Thoracic aorta (tissue), 2 donors: ENCODE measurements around the gene MIPOL1. TPM values are rescaled to one million over a fixed set of nuclear protein-coding genes. Genes with fewer than 3 reads are reported as not detected.
"Not testable (repeated sequence)": the region's sequence is repeated elsewhere in the genome, so short reads cannot be mapped to it uniquely, and the experiment has no call there.

Experiments used
- ATAC-seq: fragments of 150-250 bp; one replicate; pipeline ENCODE4 v1.8.0; 2017; ENCODE audit warnings: low read depth; ENCODE audit not compliant: insufficient number of reproducible peaks, low FRiP score
- DNase-seq: peaks from one replicate; pipeline ENCODE4 v3.0.0-alpha.2; 2020; ENCODE audit warnings: low spot score
- H3K27ac ChIP-seq, 2 donors: fragments of 200-600 bp; sonication (generic); 1 replicate in 1 of 2; 2 replicates in 1 of 2; pipeline ENCODE4 v1.5.1; 2016; ENCODE audit warnings: mild to moderate bottlenecking in 2 of 2, moderate library complexity in 2 of 2
- H3K27me3 ChIP-seq: fragments of 200-600 bp; sonication (generic); replicated peaks from 2 replicates; pipeline ENCODE4 v1.6.0; 2016; ENCODE audit warnings: mild to moderate bottlenecking; ENCODE audit not compliant: insufficient read depth
- H3K36me3 ChIP-seq: fragments of 200-600 bp; sonication (generic); one replicate; pipeline ENCODE4 v1.5.1; 2016
- H3K4me1 ChIP-seq, 2 donors: fragments of 200-600 bp; sonication (generic); 1 replicate in 1 of 2; 2 replicates in 1 of 2; pipeline versions ENCODE4 v1.5.1 to v1.6.0; 2016; ENCODE audit warnings: low read depth in 2 of 2, mild to moderate bottlenecking in 1 of 2; ENCODE audit not compliant: control insufficient read depth in 1 of 2
- H3K4me3 ChIP-seq: fragments of 200-600 bp; sonication (generic); 2 replicates; pipeline ENCODE4 v1.5.1; 2016; ENCODE audit warnings: mild to moderate bottlenecking
- H3K9me3 ChIP-seq: fragments of 200-600 bp; sonication (generic); 2 replicates; pipeline ENCODE4 v1.5.1; 2016
- total RNA-seq, 2 donors: library from RNA; depleted of rRNA; stranded (reverse); fragments of >200 nt; gene quantifications; one replicate each; pipeline versions ENCODE4 v1.1.0 to v1.2.3, GENCODE V29; 2016
- TF ChIP-seq, protein P1 (sequence below): fragments of 200-600 bp; sonication (generic); IDR thresholded peaks from one replicate; pipeline ENCODE4 v1.5.1; 2019; ENCODE audit warnings: antibody characterized with exemption

MIPOL1 gene
- total RNA-seq, 2 donors from 2014 or later = 13.1 to 16.8 TPM

DNA sequence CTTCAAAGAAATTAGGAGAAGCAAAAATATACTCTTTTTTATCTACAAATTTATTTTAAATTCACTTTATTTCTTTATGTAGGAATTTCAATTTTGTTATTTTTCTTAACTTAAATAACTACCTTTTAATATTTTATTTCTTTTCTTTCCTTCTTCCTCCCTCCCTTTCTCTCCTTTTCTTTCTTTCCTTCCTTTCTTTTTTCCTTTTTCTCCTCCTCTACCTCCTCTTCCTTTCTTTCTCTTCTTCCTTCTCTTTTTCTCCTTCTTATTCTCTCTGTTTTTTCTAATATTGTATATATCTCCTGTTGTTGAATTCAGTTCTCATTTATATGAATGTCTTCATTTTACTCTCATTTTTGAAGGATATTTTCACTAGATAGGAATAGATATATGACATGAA, 127.6 kb downstream of the MIPOL1 start:
- TF ChIP-seq, protein P1, sequence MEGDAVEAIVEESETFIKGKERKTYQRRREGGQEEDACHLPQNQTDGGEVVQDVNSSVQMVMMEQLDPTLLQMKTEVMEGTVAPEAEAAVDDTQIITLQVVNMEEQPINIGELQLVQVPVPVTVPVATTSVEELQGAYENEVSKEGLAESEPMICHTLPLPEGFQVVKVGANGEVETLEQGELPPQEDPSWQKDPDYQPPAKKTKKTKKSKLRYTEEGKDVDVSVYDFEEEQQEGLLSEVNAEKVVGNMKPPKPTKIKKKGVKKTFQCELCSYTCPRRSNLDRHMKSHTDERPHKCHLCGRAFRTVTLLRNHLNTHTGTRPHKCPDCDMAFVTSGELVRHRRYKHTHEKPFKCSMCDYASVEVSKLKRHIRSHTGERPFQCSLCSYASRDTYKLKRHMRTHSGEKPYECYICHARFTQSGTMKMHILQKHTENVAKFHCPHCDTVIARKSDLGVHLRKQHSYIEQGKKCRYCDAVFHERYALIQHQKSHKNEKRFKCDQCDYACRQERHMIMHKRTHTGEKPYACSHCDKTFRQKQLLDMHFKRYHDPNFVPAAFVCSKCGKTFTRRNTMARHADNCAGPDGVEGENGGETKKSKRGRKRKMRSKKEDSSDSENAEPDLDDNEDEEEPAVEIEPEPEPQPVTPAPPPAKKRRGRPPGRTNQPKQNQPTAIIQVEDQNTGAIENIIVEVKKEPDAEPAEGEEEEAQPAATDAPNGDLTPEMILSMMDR = no peak
- Histone ChIP-seq H3K9me3 (no peaks in the 10 kb centered on the region), H3K27me3 (no peaks in the 10 kb centered on the region), H3K4me1 (no peaks in the 10 kb centered on the region), H3K36me3 (no peaks in the 10 kb centered on the region), H3K27ac (no peak overlapping the region), H3K4me3 (no peak overlapping the region)
- no peak for DNase-seq
- no peak for ATAC-seq

DNA sequence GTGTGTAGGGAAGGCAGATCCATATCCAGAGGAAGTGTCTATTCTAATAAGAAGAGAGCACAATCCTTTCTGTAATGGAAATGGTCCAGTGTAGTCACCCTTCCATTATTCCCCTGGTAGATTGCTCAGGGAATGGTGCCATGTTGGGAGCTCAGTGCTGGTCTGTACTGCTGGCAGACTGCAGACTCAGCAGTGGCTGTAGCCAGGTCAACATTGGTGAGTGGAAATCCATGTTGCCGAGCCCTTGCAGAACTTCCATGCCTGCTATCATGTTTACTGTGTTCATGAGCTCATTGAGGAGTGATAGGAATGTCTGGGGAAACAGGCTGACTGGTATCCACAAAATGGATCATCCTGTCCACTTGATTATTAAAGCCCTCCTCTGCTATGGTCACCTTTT, 128.7 kb downstream of the MIPOL1 start:
- TF ChIP-seq, protein P1 = no peak
- Histone ChIP-seq H3K36me3 (no peaks in the 10 kb centered on the region), H3K4me1 (no peaks in the 10 kb centered on the region), H3K27ac (no peak overlapping the region), H3K9me3 (no peaks in the 10 kb centered on the region), H3K4me3 (no peak overlapping the region), H3K27me3 (no peaks in the 10 kb centered on the region)
- DNase-seq (no peak), ATAC-seq (no peak)

DNA sequence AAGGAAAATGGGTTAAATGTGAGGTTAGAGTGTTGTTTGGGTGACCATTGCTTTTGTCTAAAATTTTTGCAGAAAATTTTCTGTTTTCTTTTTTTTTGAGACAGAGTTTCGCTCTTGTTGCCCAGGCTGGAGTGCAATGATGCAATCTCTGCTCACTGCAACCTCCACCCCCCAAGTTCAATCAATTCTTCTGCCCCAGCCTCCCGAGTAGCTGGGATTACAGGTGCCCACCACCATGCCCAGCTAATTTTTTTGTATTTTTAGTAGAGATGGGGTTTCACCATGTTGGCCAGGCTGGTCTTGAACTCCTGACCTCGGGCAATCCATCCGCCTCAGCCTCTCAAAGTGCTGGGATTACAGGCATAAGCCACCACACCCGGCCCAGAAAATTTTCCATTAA, 130.2 kb downstream of the MIPOL1 start:
- H3K9me3 ChIP-seq, H3K4me3 ChIP-seq, DNase-seq, H3K4me1 ChIP-seq, ATAC-seq, H3K36me3 ChIP-seq, H3K27ac ChIP-seq, H3K27me3 ChIP-seq: not testable (repeated sequence)

DNA sequence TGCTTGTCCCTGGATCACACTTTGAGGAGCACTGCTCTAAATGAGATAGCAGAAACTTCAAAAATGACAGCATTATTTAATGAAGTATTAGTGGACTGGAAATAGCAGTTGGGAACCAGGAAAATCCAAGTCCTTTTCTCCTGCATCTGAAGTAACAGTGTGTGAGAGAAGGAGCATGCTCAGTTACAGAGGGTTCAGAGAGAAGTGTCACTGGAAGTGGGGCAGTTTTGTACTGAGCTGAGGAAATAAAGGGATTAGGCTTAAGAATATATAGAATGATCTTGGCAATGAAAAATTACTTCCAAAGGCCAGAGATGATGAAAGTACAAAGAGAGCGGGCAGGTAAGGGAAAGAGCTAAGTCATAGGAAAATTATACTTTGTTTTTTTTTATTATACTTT, 130.9 kb downstream of the MIPOL1 start:
- TF ChIP-seq, protein P1 = no peak
- Histone ChIP-seq H3K27me3 (no peaks in the 10 kb centered on the region), H3K27ac (no peak overlapping the region), H3K4me3 (no peak overlapping the region), H3K36me3 (no peaks in the 10 kb centered on the region), H3K9me3 (no peaks in the 10 kb centered on the region), H3K4me1 (no peaks in the 10 kb centered on the region)
- DNase-seq (no peak), ATAC-seq (no peak)

DNA sequence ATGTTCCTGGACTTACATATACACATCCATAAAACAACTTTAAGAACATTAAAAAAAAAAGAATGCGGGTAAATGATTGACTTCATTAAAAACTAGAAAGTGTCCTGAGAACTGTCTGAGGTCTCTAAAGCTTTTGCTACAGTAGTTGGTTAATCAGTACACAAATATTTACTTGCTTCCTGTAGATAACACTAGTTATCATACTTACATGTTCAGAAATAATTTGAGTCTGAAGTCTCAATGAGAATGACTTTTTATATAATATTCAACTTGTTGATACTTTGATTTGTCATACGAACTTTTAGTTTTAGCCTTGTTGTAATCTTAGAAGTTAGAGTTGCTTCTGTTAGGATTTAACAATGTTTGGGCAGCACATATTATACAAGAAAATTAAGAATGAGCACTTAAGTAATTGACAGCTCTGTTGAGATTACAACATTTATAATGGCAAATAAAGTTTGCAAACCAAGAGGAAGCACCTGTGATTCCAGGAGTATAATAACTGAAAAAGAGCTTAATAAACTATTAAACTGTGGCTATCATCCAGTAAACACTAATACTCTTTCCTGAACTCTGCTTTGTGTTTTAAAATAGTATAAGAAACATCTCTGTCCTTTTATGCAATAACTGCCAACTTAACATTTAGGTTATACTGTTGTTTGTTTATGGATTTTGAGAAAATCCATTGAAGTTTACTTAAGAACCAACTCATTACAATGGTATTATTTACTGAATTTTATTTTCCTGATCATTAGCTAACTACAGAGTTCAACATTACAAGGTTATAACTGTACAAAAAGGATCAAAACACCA, 131.7 kb downstream of the MIPOL1 start:
- no peak overlapping the region for H3K27ac ChIP-seq
- H3K9me3 ChIP-seq = no peaks in the 10 kb centered on the region
- ATAC-seq = no peak
- no peaks in the 10 kb centered on the region for H3K36me3 ChIP-seq
- TF ChIP-seq, protein P1 = no peak
- DNase-seq = no peak
- H3K4me3 ChIP-seq = no peak overlapping the region
- no peaks in the 10 kb centered on the region for H3K4me1 ChIP-seq
- no peaks in the 10 kb centered on the region for H3K27me3 ChIP-seq

DNA sequence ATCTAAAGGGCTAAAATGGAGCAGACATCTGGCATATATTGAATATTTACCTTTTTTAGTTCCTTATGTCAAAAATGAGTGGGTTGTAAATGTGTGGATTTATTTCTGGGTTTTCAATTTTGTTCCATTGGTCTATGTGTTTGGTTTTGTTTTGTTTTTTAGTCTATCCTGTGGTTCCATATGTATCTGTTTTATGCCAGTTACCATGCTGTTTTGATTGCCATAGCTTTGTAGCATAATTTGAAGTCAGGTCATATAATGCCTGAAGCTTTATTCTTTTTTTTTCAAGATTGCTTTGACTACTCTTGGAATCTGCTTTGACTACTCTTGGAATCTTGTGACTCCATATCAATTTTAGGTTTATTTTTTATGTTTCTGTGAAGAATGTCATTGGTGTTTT, 133.2 kb downstream of the MIPOL1 start:
- Histone ChIP-seq H3K36me3 (no peaks in the 10 kb centered on the region), H3K4me3 (no peak overlapping the region), H3K27me3 (no peaks in the 10 kb centered on the region), H3K9me3 (no peaks in the 10 kb centered on the region), H3K27ac (no peak overlapping the region), H3K4me1 (no peaks in the 10 kb centered on the region)
- DNase-seq (no peak), ATAC-seq (no peak)
- TF ChIP-seq, protein P1 = no peak
